Measurements from ENCODE around the gene CNTN1. TPM values are rescaled to one million over a fixed set of nuclear protein-coding genes. Genes with fewer than 3 reads are reported as not detected.

Gene CNTN1
- total and polyA plus RNA-seq, 2 of the 13 experiments (the other 11 are each of a cell fraction or from before 2014, with no cell fraction given) = 0.01 to 0.07 TPM

DNA sequence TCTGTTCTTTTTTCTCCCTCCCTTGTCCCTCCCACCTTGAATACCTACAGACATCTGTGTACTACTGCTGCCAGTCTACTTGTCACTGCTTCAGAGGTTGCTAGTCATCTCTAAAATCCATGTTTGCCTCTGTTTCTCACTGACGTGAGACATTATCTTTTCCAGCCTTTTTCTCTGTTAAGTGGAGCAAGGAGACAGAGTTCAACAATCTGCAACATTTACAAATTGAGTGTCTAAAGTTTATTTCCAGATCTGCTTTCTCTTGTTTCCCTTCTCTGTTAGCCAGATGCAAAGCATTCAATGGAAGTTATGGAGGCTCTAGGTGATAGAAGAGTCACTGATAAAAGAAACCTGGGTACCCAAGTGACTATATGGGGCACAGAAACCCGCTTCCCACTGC, 47.5 kb upstream of the CNTN1 start:
- intact Hi-C loops (cut with micrococcal nuclease; ENCODE audit: unreplicated experiment) (no loop called here), in situ Hi-C loops (cut with HindIII; ENCODE audit: extremely low pct_ligation_motif_present, low pct_unique_long_range_greater_than_20kb) (no loop called here)
- DNase-seq (ENCODE audit: low spot score) = no peak
- Histone ChIP-seq H3K27me3 (ENCODE audit: control insufficient read depth in 1 of 2, insufficient read depth in 2 of 2, low read length in 2 of 2) (no peaks in the 10 kb centered on the region), H3K4me2 (ENCODE audit: low read depth, low read length) (no peak overlapping the region), H3K79me2 (ENCODE audit: insufficient read depth, low read length) (no peaks in the 10 kb centered on the region), H3K4me3 (replicated peaks in 1 of 3; ENCODE audit: insufficient read depth in 1 of 3, low read depth in 2 of 3, low read length in 3 of 3) (no peak overlapping the region), H3K9me3 (ENCODE audit: low read length) (peaks cover 14% of the 10 kb centered on the region), H4K20me1 (ENCODE audit: insufficient read depth, low read length) (no peaks in the 10 kb centered on the region), H3K27ac (ENCODE audit: extremely low read length, insufficient read depth, low read length) (no peak overlapping the region), H3K9ac (ENCODE audit: insufficient read depth, low read depth, low read length) (no peak overlapping the region), H2AFZ (ENCODE audit: low read length) (no peak overlapping the region), H3K36me3 (replicated peaks in 1 of 2; ENCODE audit: control insufficient read depth in 1 of 2, insufficient read depth in 2 of 2, low read length in 2 of 2) (no peaks in the 10 kb centered on the region), H3K4me1 (ENCODE audit: insufficient read depth, low read length) (no peaks in the 10 kb centered on the region)
- TF ChIP-seq HNRNPK (IDR thresholded peaks at IDR 0.05; ENCODE audit: low read depth, low read length, poor library complexity, severe bottlenecking) = no peak
- TF ChIP-seq, protein P1, sequence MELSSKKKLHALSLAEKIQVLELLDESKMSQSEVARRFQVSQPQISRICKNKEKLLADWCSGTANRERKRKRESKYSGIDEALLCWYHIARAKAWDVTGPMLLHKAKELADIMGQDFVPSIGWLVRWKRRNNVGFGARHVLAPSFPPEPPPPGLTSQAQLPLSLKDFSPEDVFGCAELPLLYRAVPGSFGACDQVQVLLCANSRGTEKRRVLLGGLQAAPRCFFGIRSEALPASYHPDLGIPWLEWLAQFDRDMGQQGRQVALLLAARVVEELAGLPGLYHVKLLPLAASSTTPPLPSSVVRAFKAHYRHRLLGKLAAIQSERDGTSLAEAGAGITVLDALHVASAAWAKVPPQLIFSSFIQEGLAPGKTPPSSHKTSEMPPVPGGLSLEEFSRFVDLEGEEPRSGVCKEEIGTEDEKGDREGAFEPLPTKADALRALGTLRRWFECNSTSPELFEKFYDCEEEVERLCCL (CRISPR knock-in tag; IDR thresholded peaks at IDR 0.05; ENCODE audit: borderline replicate concordance) = no peak
- TF ChIP-seq, protein P2, sequence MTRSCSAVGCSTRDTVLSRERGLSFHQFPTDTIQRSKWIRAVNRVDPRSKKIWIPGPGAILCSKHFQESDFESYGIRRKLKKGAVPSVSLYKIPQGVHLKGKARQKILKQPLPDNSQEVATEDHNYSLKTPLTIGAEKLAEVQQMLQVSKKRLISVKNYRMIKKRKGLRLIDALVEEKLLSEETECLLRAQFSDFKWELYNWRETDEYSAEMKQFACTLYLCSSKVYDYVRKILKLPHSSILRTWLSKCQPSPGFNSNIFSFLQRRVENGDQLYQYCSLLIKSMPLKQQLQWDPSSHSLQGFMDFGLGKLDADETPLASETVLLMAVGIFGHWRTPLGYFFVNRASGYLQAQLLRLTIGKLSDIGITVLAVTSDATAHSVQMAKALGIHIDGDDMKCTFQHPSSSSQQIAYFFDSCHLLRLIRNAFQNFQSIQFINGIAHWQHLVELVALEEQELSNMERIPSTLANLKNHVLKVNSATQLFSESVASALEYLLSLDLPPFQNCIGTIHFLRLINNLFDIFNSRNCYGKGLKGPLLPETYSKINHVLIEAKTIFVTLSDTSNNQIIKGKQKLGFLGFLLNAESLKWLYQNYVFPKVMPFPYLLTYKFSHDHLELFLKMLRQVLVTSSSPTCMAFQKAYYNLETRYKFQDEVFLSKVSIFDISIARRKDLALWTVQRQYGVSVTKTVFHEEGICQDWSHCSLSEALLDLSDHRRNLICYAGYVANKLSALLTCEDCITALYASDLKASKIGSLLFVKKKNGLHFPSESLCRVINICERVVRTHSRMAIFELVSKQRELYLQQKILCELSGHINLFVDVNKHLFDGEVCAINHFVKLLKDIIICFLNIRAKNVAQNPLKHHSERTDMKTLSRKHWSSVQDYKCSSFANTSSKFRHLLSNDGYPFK (CRISPR knock-in tag; IDR thresholded peaks at IDR 0.05; ENCODE audit: borderline replicate concordance) = no peak
- no peak for TF ChIP-seq ZNF577 (CRISPR knock-in tag; IDR thresholded peaks at IDR 0.05; ENCODE audit: borderline replicate concordance, low read depth)
- no peak for TF ChIP-seq EED (CRISPR knock-in tag; IDR thresholded peaks at IDR 0.05)
- TF ChIP-seq YEATS4 (CRISPR knock-in tag; IDR thresholded peaks at IDR 0.05; ENCODE audit: borderline replicate concordance) = no peak
- TF ChIP-seq, protein P3, sequence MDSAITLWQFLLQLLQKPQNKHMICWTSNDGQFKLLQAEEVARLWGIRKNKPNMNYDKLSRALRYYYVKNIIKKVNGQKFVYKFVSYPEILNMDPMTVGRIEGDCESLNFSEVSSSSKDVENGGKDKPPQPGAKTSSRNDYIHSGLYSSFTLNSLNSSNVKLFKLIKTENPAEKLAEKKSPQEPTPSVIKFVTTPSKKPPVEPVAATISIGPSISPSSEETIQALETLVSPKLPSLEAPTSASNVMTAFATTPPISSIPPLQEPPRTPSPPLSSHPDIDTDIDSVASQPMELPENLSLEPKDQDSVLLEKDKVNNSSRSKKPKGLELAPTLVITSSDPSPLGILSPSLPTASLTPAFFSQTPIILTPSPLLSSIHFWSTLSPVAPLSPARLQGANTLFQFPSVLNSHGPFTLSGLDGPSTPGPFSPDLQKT (CRISPR knock-in tag; IDR thresholded peaks at IDR 0.05; ENCODE audit: borderline replicate concordance) = no peak
- TF ChIP-seq ZNF777 (CRISPR knock-in tag; IDR thresholded peaks at IDR 0.05) = no peak
- TF ChIP-seq ZNF34 (CRISPR knock-in tag; IDR thresholded peaks at IDR 0.05; ENCODE audit: borderline replicate concordance) = no peak
- TF ChIP-seq ZNF121 (CRISPR knock-in tag; IDR thresholded peaks at IDR 0.05) = no peak
- no peak for TF ChIP-seq GLI4 (CRISPR knock-in tag; IDR thresholded peaks at IDR 0.05; ENCODE audit: borderline replicate concordance)
- no peak for TF ChIP-seq TAF1 (CRISPR knock-in tag; IDR thresholded peaks at IDR 0.05)
- no peak for ATAC-seq
- ChIA-PET CTCF (ENCODE audit: low intra/inter-chr PET ratio, low total read pairs) (no interaction called here), POLR2A (no interaction called here)
- WGBS (ENCODE audit: low lambda C conversion rate) = 1% methylated on average over 2 of the region's 2 CpGs
- FAIRE-seq = no peak
- no TSS peak for BruUV-seq (replicated peaks)

Measured in HepG2 (cell line).